Peyer's patch (tissue), 4 donors: ENCODE measurements around the gene LRRC8C. TPM values are rescaled to one million over a fixed set of nuclear protein-coding genes. Genes with fewer than 3 reads are reported as not detected.
A peak's percentile ranks its signal among the peaks of the same experiment; 100 is the strongest.

Source experiments
- DNase-seq, 3 donors: peaks; one replicate each; pipeline ENCODE4 v3.0.0-alpha.2; 2017 to 2019
- H3K27ac ChIP-seq, 4 donors: fragments of 200-600 bp; sonication (generic); one replicate each; pipeline ENCODE4 v1.5.1; 2016 to 2019
- H3K27me3 ChIP-seq, 2 donors: fragments of 200-600 bp; sonication (generic); one replicate each; pipeline ENCODE4 v1.5.1; 2019
- H3K36me3 ChIP-seq, 3 donors: fragments of 200-600 bp; sonication (generic); one replicate each; pipeline ENCODE4 v1.5.1; 2016 to 2019
- H3K4me1 ChIP-seq, 4 donors: fragments of 200-600 bp; sonication (generic); one replicate each; pipeline ENCODE4 v1.5.1; 2016 to 2019
- H3K4me3 ChIP-seq, 4 donors: fragments of 200-600 bp; sonication (generic); 1 replicate in 3 of 4; 2 replicates in 1 of 4; pipeline ENCODE4 v1.5.1; 2016 to 2019; ENCODE audit warnings: mild to moderate bottlenecking in 1 of 4
- H3K9me3 ChIP-seq, 4 donors: fragments of 200-600 bp; sonication (generic); one replicate each; pipeline ENCODE4 v1.5.1; 2016 to 2019; ENCODE audit warnings: mild to moderate bottlenecking in 1 of 4
- CTCF ChIP-seq, 6 experiments: fragments of 450-650 bp in 4 of 6; fragments of 200-600 bp in 2 of 6; sonication (generic) in 1 of 6; IDR thresholded peaks; one replicate each; pipeline ENCODE4 v1.5.1; 2017 to 2019; ENCODE audit warnings: antibody characterized with exemption in 6 of 6, mild to moderate bottlenecking in 3 of 6, moderate library complexity in 1 of 6
- POLR2A ChIP-seq, 2 donors: fragments of 450-650 bp; IDR thresholded peaks; one replicate each; pipeline ENCODE4 v1.5.1; 2017; ENCODE audit warnings: antibody characterized with exemption in 2 of 2, mild to moderate bottlenecking in 2 of 2, moderate library complexity in 2 of 2
- total RNA-seq, 4 donors: library from RNA; depleted of rRNA; stranded (reverse); fragments of >200 nt; gene quantifications; one replicate each; pipeline ENCODE4 v1.1.0, GENCODE V29; 2016

Gene LRRC8C
- total RNA-seq, 4 donors from 2014 or later = 2.5 to 9.9 (median 4.0) TPM

GRCh38 chr1:89604414-89604735 lies 28.5 kb upstream of the LRRC8C start:
- no peak overlapping the region for H3K4me3 ChIP-seq
- H3K27me3 ChIP-seq = no peaks in the 10 kb centered on the region
- no peaks in the 10 kb centered on the region for H3K36me3 ChIP-seq
- no peak overlapping the region for H3K27ac ChIP-seq
- no peak for TF ChIP-seq CTCF (IDR thresholded peaks at IDR 0.05)
- TF ChIP-seq POLR2A (IDR thresholded peaks at IDR 0.05) = no peak
- DNase-seq = no peak
- H3K9me3 ChIP-seq = no peaks in the 10 kb centered on the region
- H3K4me1 ChIP-seq = peaks cover 0 to 3% (median 0%) of the 10 kb centered on the region in 4 donors

- no peaks in the 10 kb centered on the region for H3K9me3 ChIP-seq
- no peak overlapping the region for H3K4me3 ChIP-seq
- DNase-seq = no peak
- H3K36me3 ChIP-seq = no peaks in the 10 kb centered on the region
- peaks cover 0 to 9% (median 2%) of the 10 kb centered on the region in 4 donors for H3K4me1 ChIP-seq
- TF ChIP-seq POLR2A (IDR thresholded peaks at IDR 0.05) = no peak
- TF ChIP-seq CTCF (IDR thresholded peaks at IDR 0.05) = no peak
- H3K27me3 ChIP-seq = no peaks in the 10 kb centered on the region
- H3K27ac ChIP-seq = no peak overlapping the region
Measured at GRCh38 chr1:89605692-89606091, 27.2 kb upstream of the LRRC8C start.

GRCh38 chr1:89606227-89606980 lies 26.5 kb upstream of the LRRC8C start:
- no peak for DNase-seq
- TF ChIP-seq CTCF (IDR thresholded peaks at IDR 0.05) (no peak), POLR2A (IDR thresholded peaks at IDR 0.05) (no peak)
- Histone ChIP-seq H3K4me1 (peaks cover 0 to 9% (median 2%) of the 10 kb centered on the region in 4 donors), H3K27me3 (no peaks in the 10 kb centered on the region), H3K9me3 (no peaks in the 10 kb centered on the region), H3K27ac (peak overlapping the region in 2 of 4 donors; percentile 44 to 50), H3K36me3 (no peaks in the 10 kb centered on the region), H3K4me3 (no peak overlapping the region)

- Histone ChIP-seq H3K9me3 (no peaks in the 10 kb centered on the region), H3K27me3 (no peaks in the 10 kb centered on the region), H3K4me1 (peaks cover 0 to 9% (median 2%) of the 10 kb centered on the region in 4 donors), H3K4me3 (no peak overlapping the region), H3K36me3 (no peaks in the 10 kb centered on the region), H3K27ac (peak overlapping the region in 2 of 4 donors; percentile 44 to 53)
- no peak for TF ChIP-seq CTCF (IDR thresholded peaks at IDR 0.05)
- no peak for TF ChIP-seq POLR2A (IDR thresholded peaks at IDR 0.05)
- DNase-seq = peak in 1 of 3 donors; percentile 28
Measured at GRCh38 chr1:89607156-89607555, 25.8 kb upstream of the LRRC8C start.

- Histone ChIP-seq H3K4me3 (no peak overlapping the region), H3K36me3 (no peaks in the 10 kb centered on the region), H3K4me1 (peaks cover 0 to 9% (median 2%) of the 10 kb centered on the region in 4 donors), H3K27ac (peak overlapping the region in 2 of 4 donors; percentile 24 to 53), H3K27me3 (no peaks in the 10 kb centered on the region), H3K9me3 (no peaks in the 10 kb centered on the region)
- no peak for TF ChIP-seq POLR2A (IDR thresholded peaks at IDR 0.05)
- no peak for TF ChIP-seq CTCF (IDR thresholded peaks at IDR 0.05)
- no peak for DNase-seq
Measured at GRCh38 chr1:89607586-89608318, 25.2 kb upstream of the LRRC8C start.
